Loucy (cell line): ENCODE data around the gene LRRC61.

Experiments
- H2AFZ ChIP-seq: fragments of 200-600 bp; sonication (generic); 2 replicates; pipeline ENCODE4 v1.6.0; 2016; ENCODE audit warnings: antibody characterized with exemption, mild to moderate bottlenecking, low read length, moderate library complexity
- H3F3A ChIP-seq: fragments of 200-600 bp; 2 replicates; pipeline ENCODE4 v1.6.0; 2016; ENCODE audit warnings: antibody characterized with exemption, low read depth, mild to moderate bottlenecking
- H3K27me3 ChIP-seq: fragments of 200-600 bp; sonication (generic); 2 replicates; pipeline ENCODE4 v1.6.1; 2014; ENCODE audit warnings: low read length, mild to moderate bottlenecking; ENCODE audit not compliant: insufficient read depth, poor library complexity, severe bottlenecking
- H3K36me3 ChIP-seq: fragments of 200-600 bp; sonication (generic); 2 replicates; pipeline ENCODE4 v1.6.1; 2016; ENCODE audit warnings: low read length; ENCODE audit not compliant: insufficient read depth
- H3K4me1 ChIP-seq: fragments of 200-600 bp; sonication (generic); 2 replicates; pipeline ENCODE4 v1.5.1; 2014; ENCODE audit warnings: low read length, mild to moderate bottlenecking; ENCODE audit not compliant: insufficient read depth, poor library complexity, severe bottlenecking
- H3K4me2 ChIP-seq: fragments of 200-600 bp; sonication (generic); 2 replicates; pipeline ENCODE4 v1.6.0; 2014; ENCODE audit warnings: antibody characterized with exemption, low read length, low read depth, mild to moderate bottlenecking; ENCODE audit not compliant: poor library complexity, severe bottlenecking
- H3K4me3 ChIP-seq: fragments of 200-600 bp; sonication (generic); 2 replicates; pipeline ENCODE4 v1.5.1; 2014; ENCODE audit warnings: low read length, mild to moderate bottlenecking, mixed read lengths; ENCODE audit not compliant: poor library complexity, severe bottlenecking
- H3K79me2 ChIP-seq: fragments of 200-600 bp; sonication (generic); 2 replicates; pipeline ENCODE4 v1.6.1; 2014; ENCODE audit warnings: low read length; ENCODE audit not compliant: insufficient read depth
- H3K9ac ChIP-seq: fragments of 200-600 bp; sonication (generic); 2 replicates; pipeline ENCODE4 v1.6.0; 2014; ENCODE audit warnings: mild to moderate bottlenecking, low read depth, low read length, moderate library complexity; ENCODE audit not compliant: poor library complexity, severe bottlenecking
- H3K9me2 ChIP-seq: fragments of 200-600 bp; sonication (generic); replicated peaks from 2 replicates; pipeline ENCODE4 v1.6.1; 2016; ENCODE audit warnings: low read depth, low read length, mixed read lengths
- H3K9me3 ChIP-seq: fragments of 200-600 bp; sonication (generic); 2 replicates; pipeline ENCODE4 v1.6.1; 2014; ENCODE audit warnings: mild to moderate bottlenecking, antibody characterized with exemption, low read length, low read depth; ENCODE audit not compliant: insufficient read depth
- H4K20me1 ChIP-seq: fragments of 200-600 bp; sonication (generic); 2 replicates; pipeline ENCODE4 v1.6.0; 2014; ENCODE audit warnings: antibody characterized with exemption, low read length, mild to moderate bottlenecking; ENCODE audit not compliant: insufficient read depth, poor library complexity, severe bottlenecking
- CTCF ChIP-seq: fragments of 200-600 bp; sonication (generic); conservative IDR thresholded peaks from 2 replicates; pipeline ENCODE4 v1.5.1; 2014; ENCODE audit warnings: mild to moderate bottlenecking, antibody characterized with exemption, low read length
- EZH2phosphoT487 ChIP-seq: fragments of 200-600 bp; IDR thresholded peaks from 2 replicates; pipeline ENCODE4 v1.6.1; 2018; ENCODE audit warnings: antibody characterized with exemption, mild to moderate bottlenecking, moderate library complexity, borderline replicate concordance

The LRRC61 gene

DNA sequence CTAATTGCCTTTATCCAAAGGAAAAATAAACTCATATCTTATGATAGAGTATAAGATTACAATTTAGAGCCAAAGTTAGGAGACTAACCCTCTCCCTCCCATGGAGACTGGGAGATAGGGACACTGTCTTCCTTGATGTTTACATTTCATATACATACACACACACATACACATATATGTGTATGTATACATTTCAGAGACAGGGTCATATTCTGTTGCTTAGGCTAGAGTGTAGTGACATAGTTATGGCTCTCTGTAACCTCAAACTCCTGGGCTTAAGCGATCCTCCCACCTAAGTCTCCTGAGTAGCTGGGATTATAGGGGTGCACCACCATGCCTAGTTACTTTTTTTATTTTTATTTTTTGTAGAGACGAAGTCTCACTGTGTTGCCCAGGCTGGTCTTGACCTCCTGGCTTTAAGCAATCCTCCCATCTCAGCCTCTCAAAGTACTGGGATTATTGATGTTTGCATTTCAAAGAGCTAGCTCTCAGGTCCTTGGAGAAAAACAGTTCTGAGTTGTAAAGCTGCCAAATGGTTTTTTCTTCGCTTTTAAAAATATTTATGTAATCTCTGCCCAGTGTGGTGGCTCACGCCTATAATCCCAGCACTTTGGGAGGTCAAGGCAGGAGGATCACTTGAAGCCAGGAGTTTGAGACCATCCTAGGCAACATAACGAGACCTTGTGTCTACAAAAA lies 37.4 kb downstream of the LRRC61 start:
- no peak overlapping the region for H3K4me2 ChIP-seq

DNA sequence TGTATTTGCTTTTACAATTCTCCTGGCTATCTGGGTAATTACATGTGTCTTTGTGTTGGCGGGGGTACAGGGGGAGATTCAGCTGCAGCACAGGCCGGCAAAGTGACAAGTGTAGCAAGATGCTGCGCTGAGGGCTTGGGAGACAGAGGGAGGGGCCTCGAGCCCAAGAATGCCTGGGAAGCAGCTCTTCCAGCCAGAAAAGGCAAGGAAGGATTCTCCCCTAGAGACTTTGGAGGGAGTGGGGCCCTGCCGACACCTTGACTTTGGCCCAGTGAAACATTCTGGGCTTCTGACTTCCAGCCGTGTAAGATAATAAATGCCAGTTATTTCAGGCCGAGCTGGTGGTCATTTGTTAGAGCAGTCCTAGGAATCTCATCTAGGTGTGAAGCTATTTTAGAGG lies 38.2 kb downstream of the LRRC61 start:
- Histone ChIP-seq H3K79me2 (no peaks in the 10 kb centered on the region), H3K4me1 (peaks cover 61% of the 10 kb centered on the region)
- TF ChIP-seq EZH2phosphoT487 (no peak), CTCF (no peak)

More for the DNA sequence above, 37.4 kb downstream of the LRRC61 start:
- H3K4me3 ChIP-seq = no peak overlapping the region
- TF ChIP-seq CTCF (no peak), EZH2phosphoT487 (no peak)
- H3K9ac ChIP-seq = no peak overlapping the region
- peaks cover 2% of the 10 kb centered on the region; the same call in 1 of the 2 replicates for H3F3A ChIP-seq
- no peaks in the 10 kb centered on the region for H3K9me2 ChIP-seq
- H4K20me1 ChIP-seq = no peaks in the 10 kb centered on the region
- H3K79me2 ChIP-seq = no peaks in the 10 kb centered on the region
- H3K9me3 ChIP-seq = no peaks in the 10 kb centered on the region
- peaks cover 55% of the 10 kb centered on the region for H3K4me1 ChIP-seq
- H2AFZ ChIP-seq = no peak overlapping the region
- H3K36me3 ChIP-seq = no peaks in the 10 kb centered on the region
- H3K27me3 ChIP-seq = no peaks in the 10 kb centered on the region

DNA sequence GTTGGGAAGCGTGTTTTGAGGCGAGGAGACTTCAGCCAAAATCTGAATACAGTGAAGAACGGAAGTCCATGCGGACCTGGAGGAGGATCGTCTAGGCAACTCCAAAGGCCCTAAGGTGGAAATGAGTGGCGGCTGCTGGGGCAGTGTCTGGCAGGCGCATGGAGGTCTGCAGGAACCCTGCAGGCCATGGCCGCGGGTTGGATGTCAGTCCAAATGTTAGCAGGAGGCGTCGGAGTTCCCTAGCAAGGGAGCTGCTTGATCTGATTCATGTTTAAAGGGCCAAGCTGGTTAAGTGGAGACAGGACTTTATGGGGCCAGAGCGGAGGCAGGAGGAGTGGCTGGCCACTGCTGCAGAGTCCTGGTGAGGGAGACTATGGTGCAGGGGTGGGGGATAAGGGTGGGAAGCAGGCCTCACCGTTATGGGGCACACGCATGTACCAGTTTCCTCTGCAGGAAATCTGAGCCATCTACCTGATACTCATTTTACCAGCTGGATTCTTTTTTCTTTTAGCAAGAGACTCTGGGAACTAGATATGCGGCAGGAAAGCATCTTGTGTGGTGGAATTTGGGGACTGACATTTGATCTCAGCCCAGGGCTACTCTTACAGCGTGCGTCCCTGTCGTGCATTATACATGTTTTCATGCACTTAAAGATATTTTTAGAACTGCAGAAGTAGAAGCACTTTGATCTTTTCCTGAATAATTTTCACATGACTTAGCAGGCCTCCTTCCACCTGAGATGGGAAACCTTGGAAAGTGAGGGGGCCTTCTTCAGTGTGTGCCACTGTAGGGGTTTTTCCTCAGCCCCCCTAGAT lies 38.9 kb downstream of the LRRC61 start:
- no peaks in the 10 kb centered on the region for H3K36me3 ChIP-seq
- no peaks in the 10 kb centered on the region for H3K9me2 ChIP-seq
- H4K20me1 ChIP-seq = no peaks in the 10 kb centered on the region
- no peak overlapping the region for H2AFZ ChIP-seq
- H3K9ac ChIP-seq = no peak overlapping the region
- no peaks in the 10 kb centered on the region for H3K27me3 ChIP-seq
- H3F3A ChIP-seq = peaks cover 5% of the 10 kb centered on the region; the same call in 1 of the 2 replicates
- H3K79me2 ChIP-seq = peaks cover 2% of the 10 kb centered on the region; the same call in 1 of the 2 replicates
- peaks cover 60% of the 10 kb centered on the region for H3K4me1 ChIP-seq
- H3K4me2 ChIP-seq = peak overlapping the region; percentile 26
- H3K9me3 ChIP-seq = no peaks in the 10 kb centered on the region
- no peak overlapping the region for H3K4me3 ChIP-seq
- TF ChIP-seq EZH2phosphoT487 (no peak), CTCF (no peak)

More for the DNA sequence above, 38.2 kb downstream of the LRRC61 start:
- no peak overlapping the region for H3K9ac ChIP-seq
- H3K4me3 ChIP-seq = no peak overlapping the region
- H2AFZ ChIP-seq = no peak overlapping the region
- H3K27me3 ChIP-seq = no peaks in the 10 kb centered on the region
- H3K9me3 ChIP-seq = no peaks in the 10 kb centered on the region
- no peak overlapping the region for H3K4me2 ChIP-seq
- no peaks in the 10 kb centered on the region for H4K20me1 ChIP-seq
- H3F3A ChIP-seq = peaks cover 5% of the 10 kb centered on the region; the same call in 1 of the 2 replicates
- no peaks in the 10 kb centered on the region for H3K36me3 ChIP-seq
- no peaks in the 10 kb centered on the region for H3K9me2 ChIP-seq
